GM21786 (cell line): ENCODE data around the gene BCAS3.
"Not testable (repeated sequence)": the region's sequence is repeated elsewhere in the genome, so short reads cannot be mapped to it uniquely, and the experiment has no call there.

Source experiments
- ATAC-seq: cut with Tn5 transposase; IDR thresholded peaks from one replicate; pipeline ENCODE4 v1.9.1; 2021; ENCODE audit not compliant: unreplicated experiment

Gene BCAS3

DNA sequence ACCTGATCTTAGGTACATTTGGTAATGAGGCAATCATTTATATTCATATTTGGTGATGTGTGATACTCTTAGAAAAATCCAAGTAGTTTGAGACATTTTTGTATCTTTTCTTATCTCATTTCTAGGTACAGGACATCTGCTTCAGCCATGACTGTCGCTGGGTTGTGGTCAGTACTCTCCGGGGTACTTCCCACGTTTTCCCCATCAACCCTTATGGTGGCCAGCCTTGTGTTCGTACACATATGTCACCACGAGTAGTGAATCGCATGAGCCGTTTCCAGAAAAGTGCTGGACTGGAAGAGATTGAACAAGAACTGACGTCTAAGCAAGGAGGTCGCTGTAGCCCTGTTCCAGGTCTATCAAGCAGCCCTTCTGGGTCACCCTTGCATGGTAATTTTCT is 312.2 kb downstream of the BCAS3 start:
- no peak for ATAC-seq

GRCh38 chr17:60993497-60993896 is 315.8 kb downstream of the BCAS3 start:
- ATAC-seq: no peak

DNA sequence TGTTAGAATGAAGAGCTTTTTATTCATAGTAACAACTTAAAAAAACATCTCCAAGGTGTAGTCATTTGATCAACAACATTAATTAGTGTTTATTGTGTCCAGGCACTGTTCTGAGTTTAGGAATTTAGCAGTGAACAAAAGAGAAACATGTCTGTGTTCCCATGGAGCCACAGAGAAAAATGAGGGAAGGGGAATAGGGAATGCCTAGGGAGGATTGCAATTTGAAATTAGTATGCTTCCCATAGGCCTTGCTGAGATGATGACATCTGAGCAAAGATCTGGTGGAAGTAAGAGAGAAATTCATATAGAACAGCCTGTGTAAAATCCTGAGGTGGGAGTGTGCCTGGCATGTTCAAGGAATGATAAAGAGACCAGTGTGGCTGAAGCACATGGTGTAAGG is 318.0 kb downstream of the BCAS3 start:
- no peak for ATAC-seq

DNA sequence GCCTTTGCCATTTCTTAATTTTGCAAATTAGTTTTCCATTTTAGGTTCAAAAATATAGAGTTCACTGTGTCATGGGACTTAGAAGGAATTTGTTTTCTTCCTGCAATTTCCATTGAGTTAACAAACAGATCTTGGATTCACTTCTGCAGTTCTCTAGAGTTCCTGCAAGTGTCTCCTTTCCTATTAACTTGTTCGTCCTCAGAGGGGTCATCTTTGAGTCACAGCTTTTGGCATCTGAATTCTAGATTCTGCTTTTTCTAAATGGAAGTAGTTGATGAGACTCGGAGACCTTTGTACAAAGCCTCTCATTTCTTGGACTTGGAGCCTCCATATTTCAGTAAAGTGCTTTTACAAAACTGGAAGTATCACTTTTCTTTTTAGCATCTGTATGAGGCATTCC is 323.3 kb downstream of the BCAS3 start:
- no peak for ATAC-seq

- no peak for ATAC-seq
Measured at GRCh38 chr17:61002316-61002736, 324.7 kb downstream of the BCAS3 start.

GRCh38 chr17:61005358-61005757 is 327.7 kb downstream of the BCAS3 start:
- no peak for ATAC-seq

- not testable (repeated sequence) for ATAC-seq
Measured at GRCh38 chr17:61005958-61006357, 328.3 kb downstream of the BCAS3 start.

- no peak for ATAC-seq
Measured at GRCh38 chr17:61007980-61008379, 330.3 kb downstream of the BCAS3 start.

DNA sequence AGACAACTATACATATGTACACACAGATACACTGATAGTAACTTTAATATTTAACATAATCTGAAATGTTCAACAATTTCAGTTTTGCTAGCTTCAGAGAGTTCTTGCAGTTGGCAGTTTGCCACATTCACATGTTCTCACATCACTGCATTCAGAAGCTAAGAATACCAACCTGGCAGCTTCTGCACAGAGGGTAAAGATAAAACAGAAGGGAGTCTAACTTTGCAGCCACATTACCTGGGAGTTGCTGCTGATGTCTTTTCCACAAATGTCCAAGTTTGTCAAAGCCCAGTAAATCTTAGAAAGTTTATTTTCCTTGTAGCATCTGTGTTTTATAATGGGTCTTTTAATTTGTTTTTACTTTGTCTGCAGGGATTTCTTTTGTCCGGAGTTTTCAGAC is 332.0 kb downstream of the BCAS3 start:
- no peak for ATAC-seq

GRCh38 chr17:61010661-61011170 is 333.1 kb downstream of the BCAS3 start:
- no peak for ATAC-seq

GRCh38 chr17:61011251-61011650 is 333.6 kb downstream of the BCAS3 start:
- no peak for ATAC-seq

GRCh38 chr17:61015966-61016365 is 338.3 kb downstream of the BCAS3 start:
- no peak for ATAC-seq

GRCh38 chr17:61017317-61018006 is 339.8 kb downstream of the BCAS3 start:
- ATAC-seq: no peak

DNA sequence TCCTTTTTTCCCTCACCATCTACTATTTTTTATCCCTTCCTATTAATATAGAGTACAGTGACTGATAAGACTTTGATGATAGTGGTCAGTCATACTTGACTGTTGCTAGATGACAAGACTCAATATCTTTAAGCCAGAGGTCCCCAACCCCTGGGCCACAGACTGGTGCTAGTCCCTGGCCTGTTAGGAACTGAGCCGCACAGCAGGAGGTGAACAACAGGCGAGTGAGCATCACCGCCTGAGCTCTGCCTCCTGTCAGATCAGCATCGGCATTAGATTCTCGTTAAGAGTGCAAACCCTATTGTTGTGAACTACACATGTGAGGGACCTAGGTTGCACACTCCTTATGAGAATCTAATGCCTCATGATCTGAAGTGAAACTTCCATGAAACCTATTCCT is 341.3 kb downstream of the BCAS3 start:
- no peak for ATAC-seq

GRCh38 chr17:61023996-61024395 is 346.3 kb downstream of the BCAS3 start:
- ATAC-seq: no peak

GRCh38 chr17:61026818-61027217 is 349.2 kb downstream of the BCAS3 start:
- no peak for ATAC-seq

GRCh38 chr17:61029181-61029580 is 351.5 kb downstream of the BCAS3 start:
- ATAC-seq: no peak

- ATAC-seq: no peak
Measured at GRCh38 chr17:61040666-61041065, 363.0 kb downstream of the BCAS3 start.

GRCh38 chr17:61042348-61042747 is 364.7 kb downstream of the BCAS3 start:
- not testable (repeated sequence) for ATAC-seq

DNA sequence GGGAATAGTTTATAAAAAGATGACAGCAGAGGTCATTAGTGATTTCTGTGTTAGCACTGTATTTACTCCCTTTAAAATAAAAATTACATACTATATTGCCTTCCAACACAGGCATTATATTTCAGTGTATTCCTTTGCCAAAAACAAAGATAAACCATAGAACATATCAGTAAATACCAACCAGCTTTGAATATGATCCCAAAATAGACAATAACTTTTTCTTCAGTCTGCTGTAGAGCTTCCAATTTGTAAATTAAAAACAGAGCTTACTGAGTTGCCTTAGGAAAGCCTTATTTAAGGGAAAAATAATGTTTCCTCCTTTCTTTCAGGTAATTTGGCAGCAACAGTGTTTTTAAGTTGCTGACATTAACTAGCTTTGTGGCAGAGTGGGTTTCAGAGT is 369.9 kb downstream of the BCAS3 start:
- no peak for ATAC-seq

DNA sequence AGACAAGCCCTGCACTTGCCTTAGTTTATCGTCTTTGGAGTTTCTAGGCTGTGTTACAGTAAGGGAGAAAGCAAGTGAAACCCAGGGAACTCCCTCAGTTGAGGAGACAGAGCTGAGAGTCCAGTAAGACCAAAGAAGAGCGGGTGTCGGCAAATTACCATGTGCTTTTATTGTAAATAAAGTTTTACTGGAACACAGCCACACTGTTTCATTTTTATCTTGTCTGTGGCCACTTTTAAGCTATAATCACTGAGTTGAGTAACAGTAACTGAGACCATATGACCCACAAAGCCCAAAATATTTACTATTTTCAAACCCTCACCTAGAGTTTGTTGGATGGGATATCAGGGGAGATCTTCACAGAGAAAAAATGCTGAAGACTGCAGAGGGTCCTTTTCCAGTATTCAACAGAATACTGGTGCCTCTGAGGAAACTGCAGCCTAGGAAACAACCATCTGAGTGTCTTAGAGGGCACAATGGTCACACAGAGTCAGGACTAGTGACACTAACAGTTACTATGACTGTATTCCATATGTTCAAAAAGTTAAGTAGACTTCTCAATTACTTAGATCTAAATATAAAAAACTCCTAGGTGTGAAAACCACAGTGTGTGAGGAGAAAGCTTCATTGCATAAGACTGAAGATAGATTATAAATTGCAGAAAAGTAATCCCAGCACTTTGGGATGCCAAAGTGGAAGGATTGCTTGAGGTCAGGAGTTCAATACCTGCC is 370.9 kb downstream of the BCAS3 start:
- ATAC-seq: no peak

DNA sequence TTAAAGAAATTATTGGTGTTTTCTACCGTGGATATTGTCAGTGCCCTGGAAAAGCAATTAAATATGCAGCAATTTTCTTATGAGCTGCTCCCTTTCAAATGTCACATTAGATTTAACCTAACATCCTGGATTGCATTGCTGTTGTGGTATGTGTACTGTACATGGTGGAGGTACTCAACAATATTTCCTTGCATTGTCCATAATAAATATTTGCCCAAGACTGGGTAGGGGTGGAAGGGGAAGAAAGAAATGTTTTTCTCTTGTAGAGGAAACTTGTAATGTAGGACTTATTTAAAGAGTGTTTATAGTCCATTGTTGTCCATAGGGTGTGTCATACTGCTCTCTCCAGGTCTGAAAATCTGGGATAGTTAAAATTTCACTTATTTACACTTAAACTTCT is 375.8 kb downstream of the BCAS3 start:
- ATAC-seq: no peak
